T-helper 2 cell treated with Interferon-gamma antibody and Interleukin-4, amounts not matched to agents 100 ng/mL and 5 ng/mL, for 36 hours (primary cell): ENCODE results near the gene SPINK6. TPM values are rescaled to one million over a fixed set of nuclear protein-coding genes. Genes with fewer than 3 reads are reported as not detected.

Experiments used
- intact Hi-C: fragments of 100-400 bp; cut with micrococcal nuclease; formaldehyde crosslinking; loops from one replicate; pipeline ENCODE4 v1.15.1; 2023
- total RNA-seq: library from RNA; stranded (reverse); gene quantifications from 2 replicates; pipeline ENCODE4 v1.2.3, GENCODE V29; 2022

Gene SPINK6
- total RNA-seq, 1 donor from 2014 or later = not detected

DNA sequence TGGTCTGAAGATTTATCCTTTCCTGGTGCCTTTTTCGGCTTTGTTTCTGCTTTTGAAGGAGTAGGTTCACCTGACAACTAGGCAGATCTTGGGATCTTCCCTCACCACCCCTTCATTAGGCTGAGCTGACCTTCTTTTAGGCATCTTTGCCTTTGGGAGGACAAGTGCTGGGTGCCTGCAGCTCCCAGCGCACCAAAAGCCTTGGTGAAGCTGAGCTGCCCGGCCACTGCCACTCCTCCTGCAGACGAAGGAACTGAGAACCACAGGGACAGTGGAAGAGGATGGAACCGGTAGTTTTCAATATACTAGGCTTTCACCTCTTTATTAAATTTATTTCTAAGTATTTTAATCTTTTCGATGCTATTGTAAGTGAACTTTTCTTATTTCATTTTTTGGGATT lies 18.7 kb downstream of the SPINK6 start:
- intact Hi-C loops = no loop called here

DNA sequence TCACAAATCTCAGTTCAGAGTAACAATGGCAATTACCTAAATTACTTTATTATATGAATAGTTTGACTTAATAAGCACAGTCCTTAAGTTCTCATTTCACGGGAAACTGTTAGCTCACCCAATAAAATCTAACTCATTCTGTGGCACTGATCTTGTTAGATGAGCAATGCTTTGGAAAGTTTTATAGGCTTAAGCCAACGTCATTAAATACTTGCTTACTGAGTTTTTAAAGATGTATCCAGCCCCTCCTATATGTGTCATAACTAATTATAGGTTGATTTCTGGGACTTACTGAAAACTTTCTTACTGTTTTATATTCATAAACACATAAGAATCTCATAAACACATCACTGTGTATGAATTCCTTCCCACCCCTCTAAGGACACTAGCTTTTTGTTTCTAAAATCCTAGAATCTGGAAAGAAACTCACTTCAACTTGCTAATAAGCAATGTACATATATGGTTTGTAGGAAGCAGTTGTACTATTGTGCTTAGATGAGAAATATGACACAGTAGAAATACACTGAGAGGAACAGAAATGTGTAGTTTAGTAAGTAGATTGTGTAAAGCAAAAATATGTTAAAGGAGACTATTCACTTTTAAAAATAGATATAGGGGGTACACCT lies 21.4 kb downstream of the SPINK6 start:
- intact Hi-C loops = no loop called here

DNA sequence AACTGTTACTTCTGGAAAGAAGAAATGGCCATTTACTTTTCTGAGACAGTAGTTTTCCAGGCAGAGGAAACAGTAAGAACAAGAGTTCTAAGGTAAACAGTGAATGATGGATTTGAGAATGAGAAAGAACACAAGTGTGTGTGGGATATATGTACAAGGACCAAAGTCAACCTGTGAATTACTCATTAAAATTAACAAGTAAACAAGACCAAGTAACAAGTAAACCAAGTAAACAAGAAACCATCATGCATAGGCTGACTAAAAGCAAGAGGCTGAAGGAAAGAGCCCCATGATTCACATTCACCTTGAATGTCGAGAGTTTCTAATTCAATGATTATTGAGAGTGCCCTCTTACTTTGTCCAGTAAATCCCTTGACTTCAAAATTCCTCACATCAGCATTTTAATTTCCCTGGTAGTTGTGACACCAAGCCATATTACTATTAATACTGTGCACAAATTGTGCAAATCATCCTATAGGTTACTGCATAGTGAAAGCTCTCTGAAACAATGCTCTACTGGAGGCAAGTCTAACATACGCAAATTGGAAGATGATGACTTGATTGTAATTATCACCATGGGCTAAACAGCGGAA lies 25.6 kb downstream of the SPINK6 start:
- intact Hi-C loops = no loop called here

DNA sequence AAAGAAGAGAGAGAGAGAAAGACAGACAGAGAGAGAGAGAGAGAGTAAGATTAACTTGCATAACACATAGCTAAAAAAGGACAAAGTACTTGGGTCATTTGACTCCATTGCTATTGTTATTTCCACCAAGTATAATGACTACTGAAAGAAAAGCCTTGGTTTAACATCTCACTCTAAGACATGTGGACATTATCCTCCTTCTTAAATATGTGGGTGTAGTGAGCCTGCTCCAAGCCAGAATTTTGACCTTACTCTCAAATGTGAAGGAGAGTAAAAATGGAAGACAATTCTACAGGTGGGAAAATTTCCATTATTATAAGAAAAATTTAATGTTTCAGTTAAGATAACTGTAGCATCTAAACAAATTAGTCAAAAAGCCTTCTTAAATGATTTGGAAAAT lies 27.0 kb downstream of the SPINK6 start:
- intact Hi-C loops = no loop called here

DNA sequence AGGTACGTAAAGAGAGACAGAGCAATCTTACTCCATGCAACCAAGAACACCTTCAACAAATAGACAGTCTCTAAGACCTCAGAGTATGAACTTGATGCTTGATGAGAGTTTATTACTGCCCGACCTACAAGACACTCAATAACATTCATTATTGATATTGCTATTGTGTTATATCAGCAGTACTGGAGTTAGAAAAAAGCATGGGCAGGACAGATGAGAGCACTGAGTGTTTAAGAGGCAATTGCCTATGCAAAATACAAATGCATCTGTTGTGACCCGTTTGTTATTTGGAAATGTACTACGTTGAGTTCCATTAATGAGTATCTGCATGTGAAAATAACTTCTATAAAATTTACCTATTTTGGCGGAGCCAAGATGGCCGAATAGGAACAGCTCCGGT lies 27.4 kb downstream of the SPINK6 start:
- intact Hi-C loops = no loop called here

DNA sequence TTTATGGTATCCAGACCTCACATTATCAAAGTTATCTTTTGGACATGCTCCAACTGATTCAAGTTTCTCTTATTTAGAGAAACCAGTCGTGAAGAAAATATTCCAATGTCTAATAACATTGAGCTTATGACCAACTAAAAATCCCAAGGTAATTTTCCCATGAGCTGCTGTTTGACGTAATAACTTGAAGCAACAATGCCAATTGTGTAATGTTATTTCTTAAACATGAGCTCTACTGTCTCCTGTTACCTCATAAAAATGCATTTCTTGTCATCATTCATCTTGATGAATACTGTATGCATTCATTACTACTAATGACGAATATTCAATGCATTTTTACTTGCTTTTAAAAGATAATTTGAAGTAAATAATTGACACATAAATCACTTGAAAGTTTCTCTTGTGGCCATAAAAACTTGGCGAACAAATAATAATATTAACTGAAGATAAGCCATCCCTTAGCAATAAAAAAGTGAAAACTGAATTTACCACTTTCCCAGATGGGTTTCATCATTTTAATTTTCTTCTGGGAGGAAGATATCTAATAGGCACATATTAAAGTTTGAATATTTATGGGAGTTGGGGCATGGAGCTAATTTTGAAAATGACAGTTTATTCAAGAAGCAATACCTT lies 35.1 kb downstream of the SPINK6 start:
- intact Hi-C loops = no loop called here

DNA sequence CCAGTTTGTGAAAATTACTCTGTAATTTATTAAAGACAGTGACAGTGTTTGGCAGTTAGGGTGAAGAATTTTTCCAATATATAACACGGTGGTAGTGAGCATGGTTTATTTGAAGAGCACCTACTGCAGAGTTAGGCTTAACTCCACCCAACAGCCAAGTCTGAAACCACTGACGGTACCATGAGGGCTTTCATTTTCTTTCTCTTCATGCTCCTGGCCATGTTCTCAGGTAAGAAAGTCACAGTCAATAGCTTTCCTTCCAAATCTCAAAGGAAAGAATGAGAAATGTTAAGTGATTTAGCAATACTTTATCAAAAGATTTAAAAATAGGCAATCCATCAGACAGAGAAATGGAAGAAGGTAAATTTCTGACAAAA lies 35.6 kb downstream of the SPINK6 start, which contains the start of gene MARCOL:
Gene MARCOL (plus strand): TSS at position 108 of the 377 bp plus-strand sequence. CDS start 73 bp downstream, at position 181.
- intact Hi-C loops = no loop called here

DNA sequence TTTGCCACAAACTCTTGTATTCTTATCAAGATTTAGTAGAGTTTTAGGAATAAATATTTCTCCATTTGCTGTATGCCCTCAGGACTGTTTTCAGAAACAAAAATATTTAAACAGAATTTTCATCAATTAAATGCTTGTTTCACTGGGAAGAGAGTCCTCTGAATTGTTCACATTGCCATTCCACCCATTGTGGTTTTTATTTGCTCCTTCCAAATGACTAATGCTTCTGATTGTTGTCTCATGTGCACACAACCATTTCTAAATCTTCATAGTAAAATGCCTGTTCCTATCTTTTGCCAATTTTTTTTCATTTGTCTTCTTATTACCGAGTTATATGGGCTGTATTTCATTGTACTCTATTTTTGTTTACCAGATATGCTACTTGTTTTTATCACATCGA lies 46.1 kb downstream of the SPINK6 start:
- intact Hi-C loops = no loop called here

DNA sequence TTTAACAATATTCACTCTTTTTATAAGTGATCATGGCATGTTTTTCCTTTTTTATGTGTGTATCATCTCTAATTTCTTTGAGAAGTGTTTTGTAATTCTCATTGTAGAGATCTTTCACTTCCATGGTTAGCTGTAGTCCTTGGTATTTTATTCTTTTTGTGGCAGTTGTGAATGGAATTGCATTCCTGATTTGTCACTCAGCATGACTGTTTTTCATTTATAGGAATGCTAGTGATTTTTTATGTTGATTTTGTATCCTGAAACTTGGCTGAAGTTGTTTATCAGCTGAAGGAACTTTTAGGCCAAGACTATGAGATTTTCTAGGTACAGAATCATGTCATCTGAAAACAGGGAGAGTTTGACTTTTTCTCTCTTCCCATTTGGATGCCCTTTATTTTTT lies 52.6 kb downstream of the SPINK6 start:
- intact Hi-C loops = no loop called here

DNA sequence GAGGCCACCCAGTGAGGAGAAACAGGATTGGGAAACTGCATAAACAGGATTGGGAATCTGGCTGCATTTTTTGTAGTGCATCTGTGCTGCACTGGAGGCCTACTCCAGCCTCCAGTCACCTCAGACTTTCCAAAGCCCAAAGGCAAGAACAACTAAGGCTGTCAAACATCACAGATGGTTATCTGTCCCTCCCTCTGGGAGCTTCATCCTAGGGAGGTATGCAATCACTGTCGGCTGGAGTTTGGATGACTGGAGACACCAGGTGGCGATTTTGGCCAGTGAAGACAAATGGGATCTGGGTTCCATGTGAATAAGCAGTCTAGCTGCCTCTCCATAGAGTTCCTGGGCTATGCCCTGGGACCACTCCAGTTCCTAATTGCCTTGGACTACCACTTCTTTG lies 56.4 kb downstream of the SPINK6 start:
- intact Hi-C loops = no loop called here

DNA sequence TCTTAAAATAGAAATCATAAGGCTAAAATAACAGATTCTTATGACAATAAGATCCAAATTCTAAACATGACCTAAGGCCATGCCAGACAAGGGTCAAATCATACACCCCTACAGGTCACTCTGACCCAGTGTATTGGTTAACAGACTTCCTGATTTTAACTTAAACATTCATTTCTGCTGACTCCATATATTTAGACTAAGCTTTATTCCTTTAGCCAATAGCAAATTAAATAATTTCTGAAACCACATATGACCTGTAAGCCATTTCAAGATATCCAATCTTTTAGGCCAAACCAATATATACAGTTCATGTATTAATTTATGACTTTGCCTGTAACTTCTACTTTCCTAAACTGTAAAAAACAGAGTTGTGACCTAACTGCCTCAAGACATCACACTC lies 58.4 kb downstream of the SPINK6 start:
- intact Hi-C loops = no loop called here

Other genes with a start within 250 kb of the SPINK6 start
- not detected in 2 replicates for gene SPINK5, start 139.1 kb upstream of the SPINK6 start, total RNA-seq
- not detected in 2 replicates for gene SPINK14, start 34.5 kb upstream of the SPINK6 start, total RNA-seq
- gene MARCOL, start 35.5 kb downstream of the SPINK6 start, total RNA-seq = not detected in 2 replicates
- not detected in 2 replicates for gene SPINK13, start 65.8 kb downstream of the SPINK6 start, total RNA-seq
- gene SPINK7, start 109.4 kb downstream of the SPINK6 start, total RNA-seq = not detected in 2 replicates
- gene SPINK9, start 132.5 kb downstream of the SPINK6 start, total RNA-seq = not detected in 2 replicates
- 51.5 and 53.5 TPM in 2 replicates for gene FBXO38, start 180.9 kb downstream of the SPINK6 start, total RNA-seq